ENCODE data around the gene CDH13.

The CDH13 gene

DNA sequence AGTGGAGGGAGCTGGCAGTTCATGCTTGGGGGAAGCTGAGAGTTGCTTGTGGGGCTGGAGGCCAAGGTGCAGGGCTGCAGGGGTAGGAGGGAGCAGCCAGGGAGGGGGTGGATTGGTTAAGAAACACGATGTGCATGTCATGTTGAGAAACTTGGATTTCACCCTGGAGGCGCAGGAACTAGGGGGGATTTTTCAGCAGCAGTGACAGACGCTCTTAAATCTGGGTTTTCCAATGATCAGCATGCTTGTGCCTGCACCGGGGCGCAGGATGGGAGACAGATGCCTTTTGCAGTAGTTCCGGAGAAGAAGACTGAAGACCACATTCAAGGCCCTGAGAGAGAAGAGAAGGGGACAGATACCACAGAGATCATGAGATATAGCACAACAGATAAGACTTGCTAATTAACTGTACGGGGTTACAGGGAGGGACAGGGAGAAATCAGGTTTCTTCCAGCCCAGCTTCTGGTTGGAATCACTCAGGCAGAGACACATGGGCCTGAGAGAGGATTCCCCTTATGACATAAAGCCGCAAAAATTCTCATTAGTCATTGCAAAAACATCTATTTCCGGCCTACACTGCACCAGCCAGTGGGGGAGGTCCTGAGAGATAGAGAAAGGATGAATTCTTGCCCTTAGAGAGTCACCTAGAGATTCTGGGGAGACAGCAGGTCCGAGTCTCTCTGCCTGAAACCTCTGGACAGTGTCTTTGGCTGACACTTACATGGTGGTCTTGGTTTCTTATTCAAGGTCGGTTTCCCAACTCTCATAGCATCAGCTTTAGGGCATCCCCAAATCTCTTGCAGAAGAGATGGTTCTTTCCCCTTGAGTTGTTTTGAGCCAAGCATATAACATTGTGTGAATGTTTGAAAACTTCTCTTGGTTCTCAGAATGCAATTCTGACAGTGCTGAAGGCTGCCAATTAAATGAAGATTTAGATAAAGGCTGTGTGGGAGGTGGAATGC is 27.1 kb downstream of the CDH13 start:
- H3K36me3 ChIP-seq, result no peaks in the 10 kb centered on the region
- H3K4me3 ChIP-seq (ENCODE audit: low read depth, low read length), result no peak overlapping the region
- no peaks in the 10 kb centered on the region for H3K27me3 ChIP-seq (ENCODE audit: insufficient read depth, low read depth, severe bottlenecking)
- no peak overlapping the region for H3K27ac ChIP-seq
- TF ChIP-seq, protein P1, sequence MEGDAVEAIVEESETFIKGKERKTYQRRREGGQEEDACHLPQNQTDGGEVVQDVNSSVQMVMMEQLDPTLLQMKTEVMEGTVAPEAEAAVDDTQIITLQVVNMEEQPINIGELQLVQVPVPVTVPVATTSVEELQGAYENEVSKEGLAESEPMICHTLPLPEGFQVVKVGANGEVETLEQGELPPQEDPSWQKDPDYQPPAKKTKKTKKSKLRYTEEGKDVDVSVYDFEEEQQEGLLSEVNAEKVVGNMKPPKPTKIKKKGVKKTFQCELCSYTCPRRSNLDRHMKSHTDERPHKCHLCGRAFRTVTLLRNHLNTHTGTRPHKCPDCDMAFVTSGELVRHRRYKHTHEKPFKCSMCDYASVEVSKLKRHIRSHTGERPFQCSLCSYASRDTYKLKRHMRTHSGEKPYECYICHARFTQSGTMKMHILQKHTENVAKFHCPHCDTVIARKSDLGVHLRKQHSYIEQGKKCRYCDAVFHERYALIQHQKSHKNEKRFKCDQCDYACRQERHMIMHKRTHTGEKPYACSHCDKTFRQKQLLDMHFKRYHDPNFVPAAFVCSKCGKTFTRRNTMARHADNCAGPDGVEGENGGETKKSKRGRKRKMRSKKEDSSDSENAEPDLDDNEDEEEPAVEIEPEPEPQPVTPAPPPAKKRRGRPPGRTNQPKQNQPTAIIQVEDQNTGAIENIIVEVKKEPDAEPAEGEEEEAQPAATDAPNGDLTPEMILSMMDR (IDR thresholded peaks at IDR 0.05; ENCODE audit: low read depth, low read length), result no peak
- H3K9me3 ChIP-seq (ENCODE audit: severe bottlenecking), result no peaks in the 10 kb centered on the region
- DNase-seq, result no peak

DNA sequence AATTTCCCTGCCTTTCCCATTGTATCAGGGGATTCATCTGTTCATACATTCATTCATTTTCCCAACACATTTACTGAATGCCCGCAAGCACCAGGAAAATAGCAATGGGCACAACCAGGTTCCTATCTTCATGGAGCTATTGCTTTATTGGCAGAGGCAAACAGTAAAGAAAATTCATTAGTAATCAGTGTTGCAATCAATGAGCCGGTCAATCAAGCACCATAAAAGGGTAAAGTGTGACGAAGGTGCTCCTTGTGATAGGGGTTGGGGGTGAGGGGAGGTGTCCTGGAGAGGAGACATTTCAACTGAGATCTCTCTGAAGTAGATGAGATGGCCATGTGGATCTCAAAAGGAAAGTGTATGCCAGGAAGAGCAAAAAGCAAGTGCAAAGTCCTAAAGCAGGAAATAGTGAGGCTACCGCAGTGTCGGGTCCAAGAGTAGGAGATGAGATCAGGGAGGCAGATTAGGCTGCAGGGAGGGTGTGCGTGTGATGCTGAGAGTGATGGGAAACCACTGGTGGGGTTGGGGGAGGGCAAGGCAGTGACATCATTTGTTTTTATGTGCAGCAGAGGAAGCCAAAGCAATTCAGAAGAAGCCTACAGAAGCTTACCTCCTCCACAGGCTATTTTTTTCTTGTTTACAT is 28.4 kb downstream of the CDH13 start:
- no peaks in the 10 kb centered on the region for H3K36me3 ChIP-seq
- TF ChIP-seq, protein P1 (IDR thresholded peaks at IDR 0.05; ENCODE audit: low read depth, low read length), result no peak
- no peaks in the 10 kb centered on the region for H3K27me3 ChIP-seq (ENCODE audit: insufficient read depth, low read depth, severe bottlenecking)
- H3K27ac ChIP-seq, result no peak overlapping the region
- no peaks in the 10 kb centered on the region for H3K9me3 ChIP-seq (ENCODE audit: severe bottlenecking)
- DNase-seq, result no peak
- no peak overlapping the region for H3K4me3 ChIP-seq (ENCODE audit: low read depth, low read length)

DNA sequence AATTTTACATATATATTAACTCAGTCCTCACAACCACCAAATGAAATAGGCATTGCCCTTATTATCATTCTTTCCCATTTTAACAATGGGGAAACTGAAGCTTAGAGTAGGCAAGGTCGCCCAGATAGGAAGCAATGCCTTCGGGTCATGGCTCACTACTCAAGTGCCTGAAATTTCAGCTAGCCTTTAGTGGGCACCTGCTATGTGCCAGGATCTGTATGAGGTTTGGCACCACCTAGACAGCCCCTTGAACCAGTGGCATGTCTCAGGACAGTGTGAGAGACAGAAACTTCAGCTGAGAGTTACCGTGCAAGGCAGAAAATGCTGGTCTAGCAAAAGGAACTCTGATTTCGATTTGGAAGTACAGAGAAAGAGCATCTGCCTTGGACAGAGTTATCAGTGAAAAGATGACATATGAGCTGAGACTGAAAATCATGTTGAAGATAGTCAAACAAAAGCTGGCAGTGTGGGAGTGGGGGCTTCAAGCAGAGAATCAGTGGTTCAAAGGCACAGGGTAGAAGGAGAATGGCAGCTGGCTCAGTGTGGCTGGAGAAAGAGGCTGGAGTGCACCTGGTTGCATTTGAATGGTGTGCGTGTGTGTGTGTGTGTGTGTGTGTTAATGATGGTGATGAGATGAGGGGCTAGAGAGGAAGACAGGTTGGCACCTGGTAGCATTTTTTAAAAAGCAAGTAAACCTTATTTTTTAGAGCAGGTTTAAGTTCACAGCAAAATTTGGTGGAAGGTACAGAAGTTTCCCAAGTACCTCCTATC is 29.1 kb downstream of the CDH13 start:
- H3K27ac ChIP-seq, result no peak overlapping the region
- no peaks in the 10 kb centered on the region for H3K36me3 ChIP-seq
- TF ChIP-seq, protein P1 (IDR thresholded peaks at IDR 0.05; ENCODE audit: low read depth, low read length), result no peak
- no peaks in the 10 kb centered on the region for H3K9me3 ChIP-seq (ENCODE audit: severe bottlenecking)
- no peaks in the 10 kb centered on the region for H3K27me3 ChIP-seq (ENCODE audit: insufficient read depth, low read depth, severe bottlenecking)
- DNase-seq, result no peak
- H3K4me3 ChIP-seq (ENCODE audit: low read depth, low read length), result no peak overlapping the region

DNA sequence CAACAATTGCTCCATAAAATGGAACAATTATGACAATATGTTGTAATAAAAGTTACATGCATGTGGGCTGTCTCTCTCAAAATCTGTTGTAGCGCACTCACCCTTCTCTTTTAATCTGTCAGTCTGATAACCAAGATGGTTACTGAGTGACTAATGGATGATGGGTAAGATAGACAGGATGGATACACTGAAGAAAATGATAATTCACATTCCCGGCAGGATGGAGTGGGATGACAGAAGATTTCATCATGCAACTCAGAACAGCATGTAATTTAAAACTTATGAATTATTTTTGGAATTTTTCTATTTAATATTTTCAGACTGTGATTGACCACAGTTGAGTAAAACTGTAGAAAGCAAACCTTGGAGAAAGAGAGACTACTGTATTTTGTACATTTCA is 30.5 kb downstream of the CDH13 start:
- no peak for DNase-seq
- TF ChIP-seq, protein P1 (IDR thresholded peaks at IDR 0.05; ENCODE audit: low read depth, low read length), result no peak
- H3K36me3 ChIP-seq, result no peaks in the 10 kb centered on the region
- no peak overlapping the region for H3K27ac ChIP-seq
- H3K4me3 ChIP-seq (ENCODE audit: low read depth, low read length), result no peak overlapping the region
- H3K9me3 ChIP-seq (ENCODE audit: severe bottlenecking), result no peaks in the 10 kb centered on the region
- H3K27me3 ChIP-seq (ENCODE audit: insufficient read depth, low read depth, severe bottlenecking), result no peaks in the 10 kb centered on the region

DNA sequence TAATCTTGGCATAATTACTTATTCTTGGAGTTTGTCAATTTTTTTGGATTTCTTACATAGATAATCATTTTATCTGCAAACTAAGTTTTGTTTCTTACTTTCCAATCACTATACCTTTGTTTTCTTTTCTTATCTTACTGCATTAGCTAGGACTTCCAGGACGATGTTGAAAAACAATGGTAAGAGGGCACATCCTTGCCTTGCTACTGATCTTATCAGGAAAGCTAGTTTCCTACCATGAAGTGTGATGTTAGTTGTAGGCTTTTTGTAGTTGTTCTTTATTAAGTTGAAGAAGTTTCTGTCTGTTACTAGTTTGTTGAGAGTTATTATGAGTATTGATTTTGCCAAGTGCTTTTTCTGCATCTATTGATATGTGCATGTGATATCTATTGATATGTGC is 31.0 kb downstream of the CDH13 start:
- Histone ChIP-seq H3K36me3 (no peaks in the 10 kb centered on the region), H3K4me3 (ENCODE audit: low read depth, low read length) (no peak overlapping the region), H3K9me3 (ENCODE audit: severe bottlenecking) (no peaks in the 10 kb centered on the region), H3K27ac (no peak overlapping the region), H3K27me3 (ENCODE audit: insufficient read depth, low read depth, severe bottlenecking) (no peaks in the 10 kb centered on the region)
- DNase-seq, result no peak
- TF ChIP-seq, protein P1 (IDR thresholded peaks at IDR 0.05; ENCODE audit: low read depth, low read length), result no peak
